Activated CD4-positive, alpha-beta T cell treated with anti-CD3 and anti-CD28 coated beads, Interleukin-2, amount 50 U/mL, for 1 hour (primary cell): Measurements from ENCODE around the gene PRR19.

Source experiments
- DNase-seq: peaks from one replicate; pipeline ENCODE4 v3.0.0-alpha.2; 2020

Gene PRR19

DNA sequence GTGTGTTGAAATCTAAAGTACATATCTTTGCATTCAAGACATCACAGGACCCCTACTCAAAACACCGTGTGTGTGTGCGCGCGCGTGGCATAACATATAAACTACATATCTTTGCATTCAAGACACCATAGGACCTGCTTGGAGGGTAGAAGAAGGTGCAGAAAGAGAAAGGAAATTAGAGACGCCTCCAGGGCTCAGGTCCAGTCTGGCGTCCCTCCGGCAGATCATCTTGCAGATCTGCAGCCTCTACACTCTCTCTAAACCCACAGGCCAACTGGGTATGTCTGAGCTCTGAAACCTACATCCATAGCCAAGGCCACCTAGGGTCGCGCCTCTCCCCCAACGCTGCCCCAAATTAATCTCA is 1.2 kb downstream of the PRR19 start:
- no peak for DNase-seq

DNA sequence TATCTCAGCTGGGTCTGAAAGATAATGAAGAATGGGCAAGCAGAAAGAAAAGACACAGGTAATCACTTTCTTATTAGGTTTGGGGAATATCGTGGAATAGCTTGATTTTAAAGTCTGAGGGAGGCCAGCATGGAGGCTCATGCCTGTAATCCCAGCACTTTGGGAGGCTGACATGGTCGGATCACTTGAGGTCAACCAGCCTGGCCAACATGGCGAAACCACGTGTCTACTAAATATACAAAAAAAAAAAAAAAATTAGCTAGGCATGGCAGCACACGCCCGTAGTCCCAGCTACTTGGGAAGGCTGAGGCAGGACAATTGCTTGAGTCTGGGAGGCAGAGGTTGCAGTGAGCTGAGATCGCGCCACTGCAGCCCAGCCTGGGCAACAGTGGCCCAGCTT is 1.9 kb downstream of the PRR19 start:
- no peak for DNase-seq

DNA sequence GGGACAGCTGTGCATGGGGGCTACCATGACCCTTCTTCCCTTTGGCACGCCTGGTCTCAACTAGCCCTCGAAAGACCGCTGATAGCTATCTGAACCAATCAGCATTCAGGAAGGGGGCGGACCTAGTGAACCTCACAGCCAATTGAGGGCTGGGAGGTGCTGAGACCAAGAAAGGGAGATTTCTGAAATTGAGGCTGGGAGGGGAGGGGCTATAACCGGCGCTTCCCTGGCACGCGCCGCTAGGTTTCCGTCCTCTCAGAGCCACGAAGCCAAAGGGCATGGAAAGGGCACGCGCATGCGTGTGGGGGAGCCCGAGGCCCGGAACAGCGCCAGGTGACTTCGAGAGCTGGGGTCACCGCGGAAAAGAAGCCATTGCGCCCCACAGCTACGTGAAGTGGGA is 4.7 kb downstream of the PRR19 start:
- DNase-seq, result no peak

DNA sequence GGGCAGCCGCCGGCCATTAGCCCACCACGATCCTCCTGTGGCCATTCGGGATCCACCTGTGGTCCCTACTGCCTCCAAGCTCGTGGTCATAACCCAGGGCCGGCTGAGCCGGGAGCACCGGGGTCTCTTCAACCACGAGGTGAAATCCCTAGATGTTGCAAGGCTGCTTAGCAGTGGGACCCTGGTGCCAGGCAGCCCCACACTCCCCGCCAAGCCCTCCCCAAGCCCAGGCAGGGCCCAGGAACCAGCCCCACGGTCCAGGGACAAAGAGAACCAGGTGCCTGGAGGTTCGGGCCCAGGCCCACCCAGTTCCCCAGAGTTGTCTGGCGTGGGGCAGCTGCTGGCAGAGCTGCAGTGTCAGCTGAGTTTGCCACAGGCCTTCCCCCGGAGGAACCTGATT is 7.8 kb downstream of the PRR19 start:
- no peak for DNase-seq

DNA sequence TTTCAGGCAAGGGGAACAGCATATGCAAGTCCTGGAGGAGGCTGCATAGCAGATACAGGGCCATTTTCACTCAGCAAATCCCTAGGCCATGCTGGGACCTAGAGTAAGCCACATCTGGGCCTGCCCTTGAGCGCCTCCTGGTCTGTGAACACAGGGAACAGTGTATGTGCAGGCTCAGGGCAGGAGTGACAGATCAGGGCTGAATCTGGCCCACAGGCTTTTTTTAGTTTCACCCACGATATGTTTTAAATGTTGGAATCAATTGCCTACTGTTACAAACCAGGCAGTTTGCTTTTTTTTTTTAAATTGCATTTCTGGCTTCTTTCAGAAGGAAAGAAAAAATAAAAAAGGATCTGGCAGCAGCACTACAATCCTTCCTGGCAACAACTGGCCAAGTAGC is 9.7 kb downstream of the PRR19 start:
- no peak for DNase-seq

DNA sequence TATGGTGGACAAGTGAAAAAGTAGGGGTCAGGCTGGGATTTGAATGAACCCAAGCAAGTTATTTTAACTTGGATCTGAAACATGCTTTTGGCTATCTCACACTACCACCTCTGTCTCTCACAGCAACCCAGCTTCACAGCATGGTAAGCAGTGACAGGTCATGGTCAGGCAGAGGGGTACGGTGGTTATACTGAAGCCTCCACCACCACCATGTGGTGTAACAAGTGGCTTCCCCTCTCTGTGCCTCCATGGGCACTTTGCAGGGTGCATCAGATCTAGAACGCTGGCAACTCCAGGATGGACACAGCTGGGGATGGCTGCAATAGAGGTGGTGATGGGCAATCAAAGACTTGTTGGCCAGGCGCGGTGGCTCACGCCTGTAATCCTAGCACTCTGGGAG is 10.4 kb downstream of the PRR19 start:
- DNase-seq, result no peak

DNA sequence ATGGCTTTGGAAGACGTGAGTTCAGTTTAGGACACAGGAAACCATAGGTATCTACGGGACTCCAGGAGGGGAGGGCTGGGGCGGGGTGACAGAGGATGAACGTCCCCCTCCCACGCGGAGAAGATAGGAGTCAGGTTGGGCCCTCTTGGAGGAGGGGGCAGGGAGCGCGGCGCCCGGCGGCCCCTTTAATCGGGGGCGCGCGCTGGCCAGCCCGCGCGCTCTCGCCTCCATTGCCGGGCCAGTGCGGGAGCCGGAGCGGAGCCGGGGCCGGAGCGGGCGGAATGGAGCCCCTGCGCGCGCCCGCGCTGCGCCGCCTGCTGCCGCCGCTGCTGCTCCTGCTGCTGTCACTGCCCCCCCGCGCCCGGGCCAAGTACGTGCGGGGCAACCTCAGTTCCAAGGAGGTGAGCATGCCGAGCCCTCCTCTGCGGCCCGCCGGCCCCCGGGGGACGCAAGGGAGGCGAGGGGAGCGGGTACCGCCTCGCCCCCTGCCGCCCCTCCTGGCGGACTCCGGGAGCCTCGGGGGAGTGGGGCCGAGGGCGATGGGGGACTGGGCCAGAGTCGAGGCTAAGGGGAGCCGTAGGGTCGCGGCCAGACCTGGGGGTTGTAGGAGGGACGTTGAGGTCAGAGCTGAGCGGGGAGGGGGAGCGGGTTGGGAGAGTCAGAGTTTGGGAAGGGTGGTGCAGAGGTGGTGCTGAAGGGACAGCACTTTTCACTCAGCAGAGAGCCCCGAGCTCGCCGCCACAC is 11.3 kb downstream of the PRR19 start, which contains the start of gene TMEM145:
Gene TMEM145 (plus strand): TSS at position 214 of the 744 bp plus-strand sequence. CDS start 68 bp downstream, at position 282.
- peak; percentile 31 for DNase-seq

DNA sequence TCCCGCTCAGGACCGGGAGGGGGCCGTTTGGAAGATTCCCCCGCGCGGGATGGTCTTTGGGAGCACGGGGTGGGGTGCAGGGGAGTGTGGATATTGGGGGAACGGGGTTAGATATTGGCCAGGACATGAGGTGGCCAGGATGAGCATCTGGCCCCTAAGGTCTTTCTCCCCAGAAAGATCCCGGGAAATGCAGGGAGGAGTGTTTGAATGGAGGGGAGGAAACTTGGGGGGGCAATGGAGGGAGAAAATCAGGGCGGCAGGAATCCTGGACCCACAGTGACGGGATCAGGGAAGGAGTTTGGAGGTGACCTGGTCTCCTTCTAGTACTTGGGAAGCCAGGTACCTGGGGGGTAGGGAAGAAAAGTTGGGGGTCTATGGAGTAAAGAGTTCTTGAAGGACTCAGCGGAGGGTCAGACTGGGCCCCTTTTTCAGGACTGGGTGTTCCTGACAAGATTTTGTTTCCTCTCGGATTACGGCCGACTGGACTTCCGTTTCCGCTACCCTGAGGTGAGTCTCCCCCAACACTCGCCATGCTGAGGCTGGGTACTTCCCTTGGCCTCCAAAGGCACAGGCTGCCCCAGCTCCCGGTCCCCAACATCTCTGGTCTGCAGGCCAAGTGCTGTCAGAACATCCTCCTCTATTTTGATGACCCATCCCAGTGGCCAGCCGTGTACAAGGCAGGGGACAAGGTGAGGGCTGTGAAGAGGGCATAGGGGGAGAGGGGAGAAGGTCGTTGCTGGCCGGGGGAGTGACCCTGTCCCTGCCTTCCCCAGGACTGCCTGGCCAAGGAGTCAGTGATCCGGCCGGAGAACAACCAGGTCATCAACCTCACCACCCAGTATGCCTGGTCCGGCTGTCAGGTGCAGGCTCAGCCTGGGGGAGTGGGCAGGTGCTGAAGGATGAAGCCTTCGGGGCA is 12.2 kb downstream of the PRR19 start:
- no peak for DNase-seq

DNA sequence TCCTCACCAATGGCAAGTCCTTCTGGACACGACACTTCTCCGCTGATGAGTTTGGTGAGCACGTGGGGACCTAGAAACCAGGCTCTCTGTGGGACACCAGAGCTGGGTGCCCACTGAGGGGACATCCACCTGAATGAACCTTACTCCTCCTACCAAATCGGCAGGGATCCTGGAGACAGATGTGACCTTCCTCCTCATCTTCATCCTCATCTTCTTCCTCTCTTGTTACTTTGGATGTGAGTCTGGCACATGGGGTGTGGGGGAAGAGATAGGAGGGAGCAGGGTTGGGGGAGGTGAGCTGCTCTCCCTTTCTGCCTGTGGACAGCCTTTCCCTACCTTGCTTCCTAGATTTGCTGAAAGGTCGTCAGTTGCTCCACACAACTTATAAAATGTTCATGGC is 13.1 kb downstream of the PRR19 start:
- no peak for DNase-seq

DNA sequence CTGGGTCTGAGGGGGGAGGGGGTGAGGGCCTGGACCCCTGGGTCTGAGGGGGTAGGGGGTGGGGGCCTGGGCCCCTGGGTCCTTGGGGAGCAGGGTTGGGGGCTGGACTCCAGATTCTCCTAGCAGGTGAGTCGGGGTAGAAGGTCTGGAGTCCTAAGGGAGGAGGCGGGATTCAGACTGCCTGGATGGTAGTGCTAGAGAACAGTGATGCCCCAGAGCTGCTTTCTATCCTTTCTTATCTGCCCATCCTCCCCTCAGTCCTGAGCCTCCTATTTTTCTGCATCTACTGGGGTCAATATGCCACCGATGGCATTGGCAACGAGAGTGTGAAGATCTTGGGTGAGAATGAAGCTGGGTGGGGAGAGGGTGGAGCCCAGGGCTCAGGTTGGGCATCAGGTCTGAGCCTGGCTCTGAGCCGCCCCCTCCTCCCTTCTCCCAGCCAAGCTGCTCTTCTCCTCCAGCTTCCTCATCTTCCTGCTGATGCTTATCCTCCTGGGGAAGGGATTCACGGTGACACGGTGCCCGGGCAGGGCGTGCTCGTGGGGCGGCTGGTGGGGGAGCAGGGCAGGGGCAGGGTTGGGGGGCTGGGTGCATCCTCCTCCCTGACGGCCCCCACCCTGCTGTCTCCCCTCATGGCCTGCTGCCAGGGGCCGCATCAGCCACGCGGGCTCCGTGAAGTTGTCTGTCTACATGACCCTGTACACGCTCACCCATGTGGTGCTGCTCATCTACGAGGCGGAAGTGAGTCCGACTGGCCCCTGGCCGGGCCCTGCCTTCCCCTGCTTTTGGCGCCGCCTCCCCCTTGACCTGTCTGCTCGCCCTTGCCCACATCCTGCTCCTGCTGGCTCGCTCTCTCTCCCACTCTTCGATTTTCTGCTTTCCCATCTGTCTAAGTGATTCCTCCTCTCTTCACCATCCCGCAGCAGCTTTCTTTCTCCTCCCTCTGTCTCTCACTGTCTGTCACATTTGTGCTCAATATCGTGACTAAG is 14.6 kb downstream of the PRR19 start:
- DNase-seq, result no peak

DNA sequence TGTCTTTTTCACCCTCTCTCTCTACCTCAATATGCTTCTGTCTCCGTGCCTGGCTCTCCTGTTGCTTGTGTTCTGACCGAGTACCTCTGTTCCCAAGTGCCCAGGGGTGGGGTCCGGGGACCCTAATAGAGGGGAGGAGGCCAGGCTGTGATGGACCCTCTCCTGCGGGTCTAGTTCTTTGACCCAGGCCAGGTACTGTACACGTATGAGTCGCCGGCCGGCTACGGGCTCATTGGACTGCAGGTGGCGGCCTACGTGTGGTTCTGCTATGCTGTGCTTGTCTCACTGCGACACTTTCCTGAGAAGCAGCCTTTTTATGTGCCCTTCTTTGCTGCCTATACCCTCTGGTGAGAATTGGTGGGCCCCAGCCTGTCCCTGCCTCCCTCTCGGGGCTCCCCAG is 15.6 kb downstream of the PRR19 start:
- no peak for DNase-seq

DNA sequence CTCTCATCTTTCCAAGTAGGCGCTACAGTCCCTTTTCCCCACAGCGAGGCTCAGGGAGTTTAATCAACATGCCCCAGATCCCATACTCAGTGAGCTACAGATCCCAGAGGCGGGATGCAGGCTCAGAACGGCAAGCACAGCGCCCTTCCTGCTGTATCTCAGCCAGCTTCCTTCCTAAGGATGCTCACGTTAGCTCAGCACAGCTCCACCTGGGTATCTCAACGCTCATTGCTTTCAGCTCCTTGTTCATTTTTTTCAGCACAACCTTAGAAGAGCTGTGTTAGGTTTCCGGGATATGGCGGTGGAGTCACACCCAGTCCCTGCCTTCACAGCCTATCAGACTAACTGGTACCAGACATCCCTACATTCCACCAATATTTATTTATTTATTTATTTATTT is 20.4 kb downstream of the PRR19 start:
- no peak for DNase-seq

DNA sequence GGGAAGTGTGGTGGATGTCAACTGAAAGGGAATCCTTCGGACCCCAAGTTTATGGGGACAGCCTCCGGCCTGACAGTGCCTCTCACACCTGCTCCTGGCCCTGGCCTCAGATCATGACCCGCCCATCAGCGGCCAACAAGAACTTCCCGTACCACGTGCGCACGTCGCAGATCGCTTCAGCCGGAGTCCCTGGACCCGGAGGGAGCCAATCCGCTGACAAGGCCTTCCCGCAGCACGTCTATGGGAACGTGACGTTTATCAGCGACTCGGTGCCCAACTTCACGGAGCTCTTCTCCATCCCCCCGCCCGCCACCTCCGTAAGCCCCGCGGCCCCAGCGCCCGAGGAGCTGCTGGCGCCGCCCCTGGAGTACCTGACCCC is 21.5 kb downstream of the PRR19 start:
- no peak for DNase-seq

DNA sequence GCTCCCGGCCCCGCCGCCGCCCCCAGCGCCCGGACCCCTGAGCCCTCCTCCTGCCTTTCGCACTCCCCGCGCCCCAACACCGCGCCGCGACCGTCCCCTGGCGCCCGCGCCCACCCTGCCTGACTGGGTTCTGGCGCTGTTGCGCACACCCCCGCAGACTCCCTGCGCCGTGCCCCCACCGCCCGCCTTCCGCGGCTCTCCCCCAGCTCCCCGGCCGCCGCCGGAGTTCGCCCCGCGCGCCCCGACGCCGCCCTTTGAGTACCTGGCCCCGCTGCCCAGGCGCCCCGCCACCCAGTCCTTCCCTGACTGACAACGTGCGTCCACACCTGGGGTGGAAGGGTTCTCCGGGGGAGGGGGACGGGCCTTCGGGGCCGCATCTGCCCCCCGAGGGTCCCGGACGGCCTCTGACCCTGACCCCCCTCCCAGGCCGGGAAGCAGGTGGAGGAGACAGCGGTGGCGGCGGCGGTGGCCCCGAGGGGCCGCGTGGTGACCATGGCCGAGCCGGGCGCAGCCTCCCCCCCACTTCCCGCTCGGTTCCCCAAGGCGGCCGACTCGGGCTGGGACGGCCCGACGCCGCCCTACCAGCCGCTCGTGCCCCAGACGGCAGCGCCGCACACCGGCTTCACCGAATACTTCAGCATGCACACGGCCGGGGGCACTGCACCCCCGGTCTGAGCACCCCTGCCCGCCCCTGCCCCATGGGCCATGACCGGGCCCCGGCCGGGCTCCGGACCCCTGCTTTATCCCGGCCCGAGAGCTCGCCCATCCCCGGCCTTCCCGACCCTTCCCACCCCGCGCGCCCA is 22.1 kb downstream of the PRR19 start:
- DNase-seq, result peak; percentile 17

DNA sequence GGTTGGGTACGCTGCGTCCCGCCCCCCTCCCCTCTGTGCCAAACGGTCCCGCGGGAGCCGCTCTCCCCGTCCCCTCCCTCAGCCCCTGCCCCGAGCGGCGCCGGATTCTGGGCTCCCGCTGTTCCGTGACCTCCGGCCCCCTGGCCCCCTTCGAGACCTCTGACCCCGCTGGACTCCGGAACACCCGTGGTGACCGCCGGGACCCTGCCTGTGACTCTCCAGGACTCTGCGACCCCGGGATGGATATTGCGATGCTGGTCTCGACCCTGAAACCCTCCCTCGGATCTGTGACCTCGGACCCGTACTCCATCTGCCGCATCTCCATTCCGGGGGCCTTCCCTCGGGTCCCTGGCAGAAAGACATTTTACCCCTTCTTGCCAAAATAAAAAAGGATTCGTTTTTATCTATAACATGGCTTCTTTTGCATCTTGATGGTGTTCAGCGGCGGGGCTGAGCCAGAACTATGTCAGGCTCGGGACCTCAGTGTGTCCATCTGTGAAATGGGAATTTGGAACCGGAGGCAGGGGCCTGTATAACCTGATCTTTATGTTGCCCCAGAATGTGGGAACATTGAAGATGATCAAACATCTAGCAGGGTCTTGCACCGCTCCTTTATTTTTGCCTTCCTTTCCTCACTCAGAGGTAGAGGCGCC is 22.8 kb downstream of the PRR19 start:
- DNase-seq, result no peak

DNA sequence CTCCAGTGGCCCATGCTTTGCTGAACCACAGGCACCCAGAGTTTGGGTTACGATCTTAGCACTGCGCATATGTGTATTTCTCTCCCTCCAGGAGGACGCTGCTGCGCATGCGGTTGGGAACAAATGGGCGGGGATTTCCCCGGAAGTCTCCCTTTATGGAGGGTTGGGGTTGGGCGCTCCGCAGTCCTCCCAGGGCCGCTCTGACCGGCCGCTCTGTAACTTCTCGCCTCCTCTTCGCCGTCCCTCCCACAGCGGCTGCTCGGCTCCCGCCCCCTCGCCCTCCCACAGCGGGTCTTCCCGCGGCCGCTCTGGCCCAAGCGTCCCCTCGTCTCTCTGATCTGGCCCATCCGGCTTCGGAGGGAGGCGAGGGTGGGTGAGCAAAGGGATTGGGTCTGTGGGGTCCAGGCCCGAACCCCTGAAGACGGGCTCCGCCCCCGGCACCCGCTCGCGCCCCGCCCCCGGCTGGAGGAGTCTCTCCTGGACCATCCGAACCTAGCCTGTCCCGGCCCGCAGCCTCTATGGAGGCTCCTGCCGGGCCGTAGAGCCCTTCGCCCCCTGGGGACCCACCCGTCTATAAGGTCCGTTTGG is 23.5 kb downstream of the PRR19 start, which contains the start of gene MEGF8:
Gene MEGF8 (plus strand): TSS at position 328 of the 588 bp plus-strand sequence. CDS start 609 bp downstream, outside the sequence.
- DNase-seq, result peak; percentile 98

DNA sequence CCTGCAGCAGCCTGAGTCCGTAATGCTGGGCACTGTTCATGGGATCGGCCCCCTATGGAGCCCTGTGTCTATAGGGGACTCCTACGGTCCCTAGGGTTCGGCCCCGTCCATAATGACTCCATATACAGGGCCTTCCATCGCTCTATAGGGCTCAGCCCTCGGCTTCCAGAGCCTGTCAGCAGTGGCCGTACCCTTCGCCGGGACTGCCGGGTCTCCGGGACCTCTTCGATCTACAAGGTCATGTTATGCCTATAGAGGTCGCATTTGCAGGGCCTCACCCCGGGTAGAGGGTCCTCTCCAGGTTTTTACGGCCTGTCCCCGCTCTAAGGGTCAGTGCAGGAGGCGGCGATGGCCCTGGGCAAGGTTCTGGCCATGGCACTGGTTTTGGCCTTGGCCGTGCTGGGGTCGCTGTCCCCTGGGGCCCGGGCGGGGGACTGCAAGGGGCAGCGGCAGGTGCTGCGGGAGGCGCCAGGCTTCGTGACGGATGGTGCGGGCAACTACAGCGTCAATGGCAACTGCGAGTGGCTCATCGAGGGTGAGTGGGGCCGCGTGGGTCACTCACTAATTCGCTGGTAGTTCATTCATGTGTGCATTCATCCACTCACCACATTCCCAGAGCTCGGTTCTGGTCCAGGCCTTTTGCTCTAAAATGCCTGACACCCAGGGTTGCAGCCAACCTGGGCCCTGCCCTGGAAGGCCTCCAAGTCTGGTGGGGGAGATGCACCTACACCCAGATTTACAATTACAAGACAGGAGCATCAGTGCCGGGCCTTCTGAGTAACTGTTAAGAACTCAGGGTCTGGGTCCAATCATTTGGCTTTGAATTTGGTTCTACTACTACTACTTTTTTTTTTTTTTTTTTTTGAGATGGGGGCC is 24.2 kb downstream of the PRR19 start:
- DNase-seq, result peak; percentile 17

DNA sequence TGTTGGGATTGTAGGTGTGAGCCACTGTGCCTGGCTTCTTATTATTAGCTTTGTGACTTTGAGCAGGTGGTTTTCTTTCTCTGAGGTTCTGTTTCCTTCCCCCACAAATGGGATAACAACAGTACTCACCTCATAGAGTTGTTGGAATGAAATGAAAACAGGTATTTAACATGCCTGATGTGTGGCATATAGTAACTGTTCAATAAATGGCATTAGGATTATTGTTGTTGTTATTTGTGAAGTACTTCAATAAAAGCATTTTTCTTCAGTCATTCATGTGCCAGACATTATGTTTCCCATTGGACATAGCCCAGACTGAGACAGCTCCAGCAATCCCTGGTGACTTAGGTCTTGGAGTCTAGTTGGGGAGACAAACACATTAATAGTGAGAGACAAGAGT is 25.0 kb downstream of the PRR19 start:
- DNase-seq, result no peak

DNA sequence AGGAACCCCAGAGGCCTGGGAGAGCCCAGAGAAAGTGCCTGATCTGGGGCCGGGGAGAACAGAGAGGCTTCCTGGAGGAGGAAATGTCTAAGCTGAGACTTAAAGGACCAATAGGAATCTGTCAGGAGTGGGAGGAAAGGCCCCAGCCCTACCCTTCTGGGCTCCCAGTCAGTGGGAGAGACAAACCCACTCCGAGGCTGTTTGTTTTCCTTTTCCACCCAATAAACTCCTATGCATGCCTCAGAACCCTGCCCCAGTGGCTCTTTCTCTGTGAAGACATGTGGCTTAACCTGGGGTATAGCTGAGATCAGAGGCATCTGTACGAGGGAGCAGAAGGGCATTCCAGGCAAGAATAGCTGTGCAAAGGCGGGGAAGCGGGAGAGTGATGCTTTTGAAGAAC is 25.4 kb downstream of the PRR19 start:
- DNase-seq, result no peak

DNA sequence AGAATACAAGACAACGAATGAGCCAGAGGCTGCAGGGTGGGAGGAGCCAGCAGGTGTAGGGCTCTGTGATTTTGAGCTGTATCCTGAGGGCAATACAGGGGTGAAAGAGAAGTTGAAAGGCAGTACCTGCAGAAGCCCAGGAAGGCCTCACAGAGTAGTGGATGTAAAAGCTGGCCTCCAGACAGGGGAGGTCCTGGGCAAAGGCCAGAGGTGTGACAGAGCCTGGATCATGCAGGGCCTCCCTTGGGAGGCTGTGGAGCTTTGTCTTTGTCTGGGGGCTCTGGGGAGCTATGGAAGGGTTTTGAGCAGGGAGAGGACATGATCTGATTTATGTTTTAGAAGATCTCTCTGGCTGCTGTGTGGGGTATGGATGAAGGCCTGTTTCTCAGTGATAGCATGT is 26.2 kb downstream of the PRR19 start:
- DNase-seq, result no peak
